CD4-positive, alpha-beta T cell treated with Interleukin-1 beta for 1 hour (primary cell): ENCODE results near the gene PKLR.
"Not testable (repeated sequence)": the region's sequence is repeated elsewhere in the genome, so short reads cannot be mapped to it uniquely, and the experiment has no call there.

Experiments used
- DNase-seq, 2 donors: peaks; one replicate each; pipeline ENCODE4 v3.0.0-alpha.2; 2020 to 2022

The PKLR gene

GRCh38 chr1:155316922-155317321 lies 15.7 kb upstream of the PKLR start:
- DNase-seq = no peak

- no peak for DNase-seq
These were observed 12.0 kb upstream of the PKLR start for GRCh38 chr1:155313261-155313660.

- no peak for DNase-seq
These were observed 8.3 kb upstream of the PKLR start for GRCh38 chr1:155309423-155310021.

- DNase-seq = peak; percentile 99
These were observed 7.5 kb upstream of the PKLR start, which contains the start of gene FDPS for GRCh38 chr1:155308493-155309422. Gene FDPS (plus strand): TSS chr1:155308866. CDS start chr1:155309790, 924 bp downstream.

- DNase-seq = no peak
These were observed 6.1 kb upstream of the PKLR start for GRCh38 chr1:155307247-155307740.

- DNase-seq = no peak
These were observed 4.7 kb upstream of the PKLR start for GRCh38 chr1:155305881-155306391.

GRCh38 chr1:155304558-155305063 lies 3.4 kb upstream of the PKLR start:
- no peak for DNase-seq

- no peak for DNase-seq
These were observed 497 bp downstream of the PKLR start for GRCh38 chr1:155300553-155301329.

GRCh38 chr1:155300024-155300423 lies 1.2 kb downstream of the PKLR start:
- no peak for DNase-seq

- no peak for DNase-seq
These were observed 3.9 kb downstream of the PKLR start for GRCh38 chr1:155297384-155297783.

- no peak for DNase-seq
These were observed 4.6 kb downstream of the PKLR start for GRCh38 chr1:155296661-155297060.

- no peak for DNase-seq
These were observed 5.3 kb downstream of the PKLR start for GRCh38 chr1:155295942-155296267.

- no peak for DNase-seq
These were observed 5.9 kb downstream of the PKLR start for GRCh38 chr1:155295183-155295941.

GRCh38 chr1:155294520-155295182 lies 6.6 kb downstream of the PKLR start:
- DNase-seq = no peak

GRCh38 chr1:155293086-155293749 lies 8.0 kb downstream of the PKLR start:
- no peak for DNase-seq

- DNase-seq = not testable (repeated sequence)
These were observed 10.2 kb downstream of the PKLR start for GRCh38 chr1:155291006-155291405.

- no peak for DNase-seq
These were observed 13.2 kb downstream of the PKLR start for GRCh38 chr1:155287987-155288543.

GRCh38 chr1:155286544-155286943 lies 14.7 kb downstream of the PKLR start:
- no peak for DNase-seq

GRCh38 chr1:155285631-155286044 lies 15.6 kb downstream of the PKLR start:
- no peak for DNase-seq

- no peak for DNase-seq
These were observed 16.2 kb downstream of the PKLR start for GRCh38 chr1:155285063-155285462.

GRCh38 chr1:155284476-155284875 lies 16.8 kb downstream of the PKLR start:
- no peak for DNase-seq
